Measurements from ENCODE around the gene CLCA2. TPM values are rescaled to one million over a fixed set of nuclear protein-coding genes. Genes with fewer than 3 reads are reported as not detected.

Gene CLCA2
- total RNA-seq, 1 donor from 2014 or later: 0.33 TPM

Other genes with a start within 250 kb of the CLCA2 start
- 28.6 and 48.1 TPM in 2 replicates for gene ODF2L, start 27.8 kb upstream of the CLCA2 start, total RNA-seq
- not detected in 2 replicates for gene CLCA1, start 44.8 kb downstream of the CLCA2 start, total RNA-seq
- under 0.01 TPM in 1 of 2 replicates, not detected in the other for gene CLCA4, start 122.9 kb downstream of the CLCA2 start, total RNA-seq

Measured in pulmonary artery endothelial cell (primary cell).